GM18517 (cell line): ENCODE results near the gene CEP131.

ENCODE experiments used
- ATAC-seq: cut with Tn5 transposase; IDR thresholded peaks from one replicate; pipeline ENCODE4 v1.9.1; 2021; ENCODE audit warnings: mild to moderate bottlenecking, moderate library complexity; ENCODE audit not compliant: unreplicated experiment

CEP131 gene

DNA sequence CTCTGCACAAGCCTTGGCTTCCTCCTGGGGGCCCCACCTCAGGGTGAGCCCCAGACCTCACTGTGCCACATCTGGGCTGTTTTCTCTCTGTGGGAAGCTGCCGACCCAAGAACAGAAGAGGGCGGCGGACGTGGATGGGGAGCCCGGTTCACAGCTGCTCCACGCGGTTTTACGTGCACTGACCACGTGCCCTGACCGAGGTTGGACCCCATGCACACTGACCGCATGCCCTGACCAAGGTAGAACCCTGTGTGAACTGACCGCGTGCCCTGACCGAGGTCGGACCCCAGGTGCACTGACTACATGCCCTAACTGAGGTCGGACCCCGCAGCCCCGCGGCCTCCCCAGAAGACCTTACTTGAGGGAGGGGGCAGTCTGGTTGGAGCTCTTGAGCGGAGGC, 19.6 kb downstream of the CEP131 start:
- no peak for ATAC-seq

DNA sequence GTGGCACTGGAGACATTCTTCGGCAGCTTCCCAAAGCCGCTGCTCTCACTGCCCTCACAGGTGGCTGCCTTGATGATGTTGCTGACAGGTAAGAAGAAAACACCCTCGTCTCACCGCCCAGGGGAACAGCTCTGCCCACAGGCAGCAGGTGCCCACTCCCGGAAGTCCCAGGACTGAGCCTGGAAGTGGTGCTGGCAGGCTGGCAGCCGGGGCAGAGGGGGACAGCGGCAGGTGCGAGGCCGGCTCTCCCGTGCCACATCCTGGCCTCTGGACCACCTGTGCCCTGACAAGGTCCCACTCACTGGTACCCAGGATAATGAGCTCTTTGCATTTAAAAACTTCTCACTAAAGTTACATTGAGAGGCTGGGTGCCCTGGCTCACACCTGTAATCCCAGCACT, 20.4 kb downstream of the CEP131 start:
- ATAC-seq = no peak

DNA sequence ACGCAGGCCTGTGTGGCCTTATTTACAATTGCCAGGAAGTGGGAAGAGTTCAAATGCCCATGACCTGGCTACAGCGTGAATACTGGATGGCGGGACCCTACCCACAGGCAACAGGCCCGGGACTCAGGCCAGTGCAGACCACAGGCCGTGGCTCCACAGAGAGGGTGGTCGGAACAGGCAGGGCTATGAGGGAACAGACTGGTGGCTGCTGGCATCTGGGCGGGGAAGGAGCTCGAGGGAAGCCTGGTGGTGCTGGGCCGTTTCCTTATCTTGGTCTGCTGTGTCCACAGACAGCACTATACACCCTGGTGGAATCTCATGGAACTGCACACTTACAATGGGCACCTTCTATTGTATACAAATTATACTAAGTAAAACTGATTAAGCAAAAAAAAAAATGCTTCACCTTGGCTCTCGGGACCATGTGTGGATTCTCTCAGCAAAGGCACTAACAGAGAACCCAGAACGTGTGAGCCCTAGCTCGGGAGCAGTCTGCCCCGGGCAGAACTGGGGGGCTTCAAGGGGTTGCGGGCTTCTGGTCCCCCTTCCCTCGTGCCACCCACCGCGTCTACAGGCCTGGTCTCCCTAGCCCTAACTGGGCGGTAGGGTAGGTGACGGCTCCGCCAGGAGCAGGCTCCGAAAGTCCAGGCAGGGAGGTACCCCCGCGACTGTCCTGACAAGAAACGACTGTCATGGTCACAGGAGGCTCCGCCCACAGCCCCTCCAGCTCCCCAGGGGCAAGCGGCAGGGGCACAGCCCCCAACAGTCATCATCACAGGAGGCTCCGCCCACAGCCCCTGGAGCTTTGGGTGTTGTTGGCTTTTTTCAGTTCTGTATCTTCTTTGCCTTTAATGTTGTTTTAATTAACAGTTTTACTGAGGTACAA, 21.8 kb downstream of the CEP131 start:
- ATAC-seq = no peak

DNA sequence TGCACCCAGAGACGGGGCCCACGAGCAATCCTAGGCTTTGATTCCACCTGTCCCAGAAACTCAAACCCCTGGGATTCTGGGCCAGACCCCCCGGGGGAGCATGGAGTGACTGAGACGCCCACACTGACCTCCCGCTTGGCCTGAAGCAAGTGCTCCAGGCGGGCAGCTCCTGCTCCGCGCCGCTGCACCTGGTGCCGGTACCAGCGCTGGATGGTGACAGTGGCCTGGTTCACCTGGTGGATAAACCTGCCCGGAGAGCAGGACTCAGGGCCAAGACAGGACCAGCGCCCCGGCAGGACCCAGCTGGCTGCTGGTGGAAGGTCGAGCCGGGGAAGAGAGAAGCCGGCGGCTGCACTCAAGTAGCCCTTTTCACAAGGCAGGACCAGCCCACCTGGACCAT, 22.6 kb downstream of the CEP131 start:
- ATAC-seq = no peak

DNA sequence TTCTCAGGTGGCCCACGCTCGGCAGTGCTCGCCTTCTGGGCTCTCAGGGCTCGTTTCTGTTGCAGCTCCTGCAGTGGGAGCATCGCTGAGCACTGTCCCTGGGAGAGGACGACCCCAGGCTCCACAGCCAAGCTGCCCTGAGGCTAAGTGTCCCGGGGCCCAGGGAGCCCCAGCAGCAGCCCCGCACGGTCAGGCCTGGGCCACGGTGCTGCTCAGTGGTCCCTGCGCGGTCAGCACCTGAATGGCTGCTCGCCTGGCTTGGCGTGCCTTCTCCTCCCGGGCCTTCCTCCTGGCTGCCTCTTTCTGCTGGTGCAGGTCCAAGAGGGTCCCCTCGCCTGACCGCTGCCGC, 23.3 kb downstream of the CEP131 start:
- no peak for ATAC-seq

DNA sequence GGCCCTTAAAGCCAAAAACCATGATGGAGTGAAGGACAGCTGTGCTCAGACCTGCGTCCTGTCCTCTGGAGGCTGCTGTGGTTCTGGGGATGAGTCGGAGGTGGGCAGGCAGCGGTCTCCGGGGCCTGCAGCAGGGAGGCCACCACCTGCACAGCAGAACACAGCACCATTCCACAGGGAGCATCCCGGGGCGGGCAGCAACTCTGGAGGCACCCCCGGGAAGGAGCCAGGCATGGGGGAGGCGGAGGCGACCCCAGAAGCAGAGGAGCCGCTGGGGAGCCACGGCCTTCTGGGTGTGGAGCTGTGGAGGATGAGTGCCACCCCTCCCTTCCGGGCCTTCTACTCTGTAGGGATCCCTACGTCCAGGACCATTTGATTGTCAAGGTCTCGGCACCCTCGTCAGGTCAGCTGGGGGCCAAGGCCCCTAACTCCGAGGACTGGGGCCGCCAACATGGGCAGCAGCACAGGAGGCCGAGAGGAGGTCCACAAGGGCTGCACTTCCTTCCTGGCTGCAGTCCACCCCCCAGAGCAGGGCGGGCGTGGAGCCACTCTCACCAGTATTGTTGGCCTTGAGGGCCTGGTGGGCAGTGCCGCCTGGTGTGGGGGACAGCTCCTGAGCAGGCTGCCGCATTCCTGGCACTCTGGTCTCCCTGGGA, 23.8 kb downstream of the CEP131 start:
- no peak for ATAC-seq

DNA sequence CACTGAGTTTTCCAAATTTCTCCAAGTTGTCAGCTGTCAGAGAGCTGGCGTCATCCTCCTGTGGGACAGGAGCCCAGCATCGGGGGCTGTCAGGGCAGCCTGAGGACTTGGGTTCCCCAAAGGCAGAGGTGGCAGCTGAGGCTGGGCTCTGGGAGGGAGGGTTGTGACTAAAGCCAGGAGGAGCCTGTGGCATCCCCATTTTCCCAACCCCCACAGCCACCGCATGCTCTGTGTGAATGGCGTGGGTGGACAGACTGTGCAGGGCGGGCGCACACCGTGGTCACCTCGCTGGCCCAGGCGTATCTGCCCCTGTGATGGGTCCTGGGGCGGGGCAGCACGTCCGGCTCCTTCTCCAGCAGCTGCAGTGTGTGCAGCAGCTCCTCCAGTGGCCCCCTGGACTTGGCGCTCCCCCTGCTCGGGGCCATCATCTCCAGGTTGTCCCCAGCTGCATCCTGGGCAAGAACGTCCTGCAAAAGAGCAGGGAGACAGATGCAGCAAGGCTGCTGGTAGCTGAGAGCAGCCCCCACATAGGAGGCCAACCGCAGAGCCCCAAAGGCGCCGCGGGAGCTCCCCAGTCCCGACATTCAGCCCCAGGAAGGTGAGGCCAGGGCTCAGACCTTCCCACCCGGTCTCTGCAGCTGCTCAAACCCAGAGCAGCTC, 24.8 kb downstream of the CEP131 start:
- no peak for ATAC-seq

DNA sequence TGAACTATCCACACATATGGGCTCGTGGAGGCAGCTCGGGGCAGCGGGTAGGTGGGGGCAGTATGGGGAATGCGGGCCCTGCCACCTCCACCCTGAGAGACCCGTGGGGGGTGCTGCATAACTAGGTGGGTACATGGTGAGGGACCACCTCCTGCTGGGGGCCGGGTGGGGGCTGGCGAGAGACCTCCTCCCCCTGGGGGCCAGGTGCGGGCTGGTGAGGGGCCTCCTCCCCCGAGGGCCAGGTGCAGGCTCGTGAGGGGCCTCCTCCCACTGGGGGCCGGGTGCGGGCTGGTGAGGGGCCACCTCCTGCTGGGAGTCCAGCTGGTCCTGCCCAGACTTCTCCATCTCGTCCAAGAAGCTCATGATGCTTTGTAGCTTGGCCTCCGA, 25.4 kb downstream of the CEP131 start:
- ATAC-seq = no peak

DNA sequence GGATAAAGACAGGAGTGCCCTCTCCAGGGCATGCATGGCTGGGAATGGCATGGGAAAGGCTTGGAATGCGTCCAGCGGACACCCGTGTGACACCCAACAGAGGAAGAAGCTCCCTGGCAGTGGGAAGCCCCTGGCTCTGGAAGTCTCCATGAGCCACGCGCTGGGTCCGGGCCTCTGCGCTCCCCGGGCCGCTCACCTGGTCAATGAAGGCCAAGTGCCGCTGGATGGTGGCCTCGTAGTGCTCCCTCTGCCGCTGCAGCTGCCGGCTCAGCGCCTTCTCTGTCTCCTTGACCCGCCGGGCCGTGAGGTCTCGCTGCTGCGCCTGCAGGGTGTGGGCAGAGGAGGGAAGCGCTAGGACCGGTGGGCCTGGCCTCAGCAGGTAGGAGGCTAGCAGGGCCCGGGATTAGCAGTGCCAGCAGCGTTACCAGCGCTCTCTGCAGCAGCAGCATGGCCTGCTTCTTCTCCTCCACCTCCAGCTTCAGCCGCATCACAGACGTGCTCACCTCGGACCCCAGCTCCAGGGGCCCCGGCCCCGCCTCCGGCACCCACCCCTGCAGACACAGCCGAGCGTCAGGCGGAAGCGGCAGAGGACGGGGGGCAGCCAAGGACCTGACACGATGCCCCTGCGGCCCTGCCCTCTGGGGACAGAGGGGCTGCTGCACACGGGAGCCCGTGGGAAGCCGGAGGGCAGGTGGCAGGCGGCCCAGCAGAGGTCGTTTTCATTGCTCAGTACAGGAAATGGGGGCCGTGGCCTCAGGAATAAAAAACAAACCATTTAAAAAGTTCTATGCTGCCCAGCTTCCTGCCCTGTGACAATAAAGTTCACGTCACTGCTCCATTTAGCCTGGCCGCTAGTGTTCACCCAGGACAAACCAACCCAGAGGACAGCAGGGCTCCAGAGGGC, 26.0 kb downstream of the CEP131 start:
- ATAC-seq = no peak

DNA sequence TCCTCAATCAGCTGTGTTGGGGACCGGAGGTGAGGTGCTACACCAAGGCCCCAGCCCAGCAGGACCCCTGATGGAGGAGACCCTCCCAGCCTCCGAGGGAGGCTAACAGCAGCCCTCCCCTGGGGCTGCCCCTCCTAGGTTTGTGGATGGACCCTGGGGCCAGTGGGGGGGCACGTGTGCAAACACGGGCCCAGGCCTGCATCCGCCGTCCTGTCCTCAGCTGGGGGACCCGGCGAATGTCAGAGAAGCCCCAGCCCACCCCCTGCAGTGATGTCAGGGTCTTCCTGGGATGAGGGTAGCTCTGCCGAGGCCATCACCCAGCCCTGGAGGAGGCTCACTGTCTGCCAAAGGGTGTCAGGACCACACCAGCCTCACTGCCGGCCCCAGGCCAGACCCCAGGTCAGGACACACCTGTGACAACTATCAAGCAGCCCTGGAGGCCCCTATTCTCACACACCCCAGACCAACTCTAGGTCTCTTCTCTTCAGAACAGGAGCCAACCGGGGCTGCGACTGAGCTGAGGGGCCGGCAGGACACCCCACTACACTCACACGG, 26.7 kb downstream of the CEP131 start:
- ATAC-seq = no peak

DNA sequence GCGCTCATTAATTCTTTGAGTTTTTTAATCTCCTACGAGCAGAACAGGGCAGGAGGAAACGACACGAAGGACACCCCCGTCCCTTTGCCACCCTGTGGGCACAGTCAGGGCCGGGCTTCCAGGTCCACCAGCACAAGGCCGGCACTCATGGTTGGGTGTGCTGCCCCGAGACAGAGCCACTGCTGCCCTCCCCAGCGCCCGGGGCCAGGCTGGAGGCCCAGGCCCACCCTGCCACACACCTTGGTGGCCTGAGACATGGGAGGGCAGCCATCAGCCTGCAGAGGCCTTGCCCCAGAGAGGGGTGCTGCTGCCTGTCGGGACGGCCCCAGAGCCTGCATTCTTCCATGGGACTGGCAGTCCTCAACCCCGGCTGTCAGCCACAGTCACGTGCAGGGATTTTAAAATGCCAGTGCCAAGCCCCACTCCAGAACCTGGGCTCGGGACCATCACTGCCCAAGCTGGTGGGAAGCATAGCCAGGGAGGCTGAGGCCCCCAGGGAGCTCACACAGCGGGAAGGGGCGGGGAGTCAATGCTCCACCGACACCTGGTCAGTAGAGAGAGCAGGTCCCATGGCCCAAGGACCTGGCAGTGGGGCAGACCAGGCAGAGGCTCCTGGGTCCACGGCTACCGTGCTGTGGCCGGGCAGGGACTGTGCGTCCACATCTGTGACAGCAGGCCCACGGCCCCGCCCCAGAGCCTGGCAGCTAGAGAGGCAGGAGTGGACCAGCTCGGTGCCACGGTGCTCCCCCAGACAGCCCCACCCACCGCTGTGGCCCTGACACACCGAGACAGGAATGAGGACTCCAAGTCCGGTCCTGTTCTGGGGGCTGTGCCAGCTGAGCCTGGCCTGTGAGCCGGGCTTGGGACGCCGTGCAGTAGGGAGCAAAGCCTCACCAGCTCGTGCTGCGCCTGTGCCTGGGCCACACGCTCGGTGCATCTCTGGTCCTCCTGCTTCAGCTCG, 27.5 kb downstream of the CEP131 start:
- no peak for ATAC-seq

DNA sequence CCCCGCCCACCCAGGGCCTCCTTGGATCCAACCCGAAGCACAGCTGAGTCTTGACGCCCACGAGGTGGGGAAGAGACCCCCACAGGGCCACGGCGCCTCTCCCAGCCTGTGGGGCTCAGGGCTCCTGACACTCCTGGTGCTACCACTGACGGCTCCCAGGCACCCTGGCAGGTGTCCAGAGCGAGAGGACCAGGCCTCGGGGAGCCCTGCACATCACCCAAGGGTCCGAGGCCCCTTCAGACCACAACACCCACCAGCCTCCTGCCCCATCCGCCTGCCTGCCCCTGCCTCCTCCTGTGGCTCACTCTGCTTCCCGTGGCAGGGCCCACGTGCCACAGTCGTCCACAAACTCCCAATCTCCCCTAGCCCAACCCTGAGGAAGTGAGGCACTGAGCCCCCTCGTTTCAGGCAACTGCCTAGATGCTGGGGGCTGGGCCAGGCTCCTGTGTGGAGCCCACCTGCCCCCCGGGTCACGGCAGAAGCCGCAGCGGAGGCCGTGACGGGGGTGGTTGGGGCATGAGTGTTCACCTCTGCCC, 28.5 kb downstream of the CEP131 start:
- no peak for ATAC-seq

DNA sequence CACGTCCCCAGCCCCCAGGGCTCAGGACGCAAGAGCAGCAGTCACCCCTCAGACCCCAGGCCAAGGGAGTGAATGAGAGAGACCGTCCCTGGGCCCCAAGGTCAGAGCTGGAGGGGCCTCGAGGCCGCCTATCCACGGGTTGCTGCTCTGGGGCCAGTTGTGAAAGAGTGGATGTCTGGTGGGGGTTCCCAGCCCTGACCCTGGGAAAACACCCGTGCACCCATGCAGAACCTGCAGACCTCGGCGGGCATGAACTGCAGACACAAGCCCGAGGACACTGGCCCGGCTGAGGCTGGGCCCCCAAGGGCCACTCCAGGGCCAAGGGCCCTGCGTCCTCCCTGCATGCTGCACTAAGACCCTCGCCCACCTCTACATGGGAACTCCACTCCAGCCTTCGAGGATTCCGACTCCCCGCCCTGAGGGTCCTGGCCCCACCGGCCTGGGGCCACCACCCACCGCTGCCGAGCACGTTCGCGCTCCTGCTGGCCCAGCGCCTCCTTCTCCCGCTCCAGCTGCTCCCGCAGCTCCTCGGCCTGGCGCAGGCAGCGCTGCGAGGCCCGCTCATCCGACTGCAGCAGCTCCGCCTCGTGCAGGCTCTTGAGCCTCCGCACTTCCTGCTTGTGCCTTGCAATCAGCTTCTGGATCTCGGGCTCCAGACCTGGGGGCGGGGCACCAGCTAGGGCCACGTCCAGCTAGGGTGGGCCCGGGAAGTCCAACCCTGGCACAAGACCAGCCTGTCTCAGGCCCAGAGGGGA, 29.1 kb downstream of the CEP131 start:
- no peak for ATAC-seq

DNA sequence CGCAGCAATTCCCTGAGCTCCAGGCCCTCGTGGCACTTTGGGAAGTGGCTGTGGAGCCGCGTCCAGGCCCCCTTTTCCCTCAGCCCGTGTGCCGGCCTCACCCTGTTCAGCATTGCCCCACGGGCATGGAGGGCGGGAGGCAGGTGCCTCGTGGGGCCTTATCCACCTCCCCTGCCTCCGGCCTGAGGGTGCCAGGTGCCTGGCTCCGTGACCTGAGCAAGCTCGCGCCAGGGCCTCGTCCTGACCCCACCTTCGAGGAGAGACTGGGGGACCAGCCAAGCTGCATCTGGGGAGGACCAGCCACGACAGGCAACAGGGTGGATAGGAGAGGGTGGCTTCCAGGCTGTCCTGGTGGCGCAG, 29.7 kb downstream of the CEP131 start:
- no peak for ATAC-seq

DNA sequence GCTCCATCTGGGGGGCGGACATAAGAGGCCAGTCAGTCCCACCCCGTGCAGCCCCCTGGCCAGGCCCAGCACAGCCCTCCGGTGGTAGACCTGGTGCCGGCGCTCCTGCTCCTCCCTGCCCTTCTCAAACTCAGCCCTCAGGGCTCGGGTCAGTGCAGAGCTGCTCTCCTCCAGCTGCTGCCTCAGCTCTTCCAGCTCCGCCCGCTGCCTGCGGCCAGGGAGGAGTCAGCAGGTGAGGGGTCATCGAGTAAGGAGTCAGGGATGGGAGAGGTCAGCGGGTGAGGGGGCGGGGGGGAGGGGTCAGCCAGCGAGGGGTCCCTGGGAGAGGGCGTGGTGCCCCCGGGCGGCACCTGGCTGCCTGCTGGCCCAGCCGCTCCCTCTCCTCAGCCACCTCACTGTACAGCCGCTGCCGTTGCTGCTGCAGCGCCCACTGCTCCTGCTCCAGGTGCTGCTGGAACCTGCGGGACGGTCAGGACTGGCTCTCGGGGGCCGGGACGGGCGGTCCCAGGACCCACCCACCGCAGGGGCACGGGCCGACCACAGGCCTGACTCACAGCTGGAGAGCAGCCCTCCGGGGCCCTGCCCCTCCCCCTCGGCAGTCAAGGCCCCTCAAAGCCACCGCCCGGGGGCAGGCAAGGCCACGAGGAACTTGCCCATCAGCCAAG, 30.2 kb downstream of the CEP131 start:
- ATAC-seq = no peak

DNA sequence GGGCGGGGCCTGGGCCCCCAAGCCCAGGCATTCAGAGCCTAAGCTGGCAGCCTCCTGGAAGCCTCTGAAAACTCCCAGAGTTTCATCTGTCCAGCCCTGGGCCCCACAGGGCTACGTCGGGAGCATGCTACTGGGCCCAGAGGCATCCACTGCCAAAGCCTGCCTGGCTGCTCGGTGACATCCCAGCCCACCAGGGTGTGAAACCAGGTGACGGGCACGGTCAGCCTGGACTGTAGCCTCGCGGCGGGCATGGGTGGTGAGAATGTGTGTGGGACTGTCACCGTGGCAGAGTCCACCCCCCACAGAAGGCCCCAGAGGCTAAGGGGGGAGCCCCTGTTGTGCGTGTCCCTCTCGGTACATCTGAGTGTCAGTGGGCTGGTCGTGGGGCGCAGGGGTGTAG, 31.1 kb downstream of the CEP131 start:
- ATAC-seq = no peak

DNA sequence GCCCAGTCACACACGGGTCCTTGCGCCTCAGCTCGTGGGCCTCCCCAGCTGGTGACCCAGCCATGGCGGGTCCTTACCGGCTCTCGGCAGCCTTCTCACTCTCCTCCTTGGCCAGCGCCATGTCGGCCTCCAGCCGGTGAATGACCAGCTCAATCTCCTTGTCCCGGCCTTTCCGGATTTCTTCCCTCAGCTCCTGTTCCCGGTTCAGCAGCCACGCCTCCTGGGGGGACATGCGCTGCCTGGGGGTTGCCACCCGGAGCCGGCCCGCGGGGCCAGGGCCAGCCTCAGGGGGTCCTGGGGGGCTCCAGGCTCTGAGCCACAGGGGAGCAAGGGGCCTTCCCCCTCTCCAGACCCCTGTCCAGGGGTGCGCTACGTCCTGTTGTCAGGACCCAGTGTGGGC, 31.6 kb downstream of the CEP131 start:
- ATAC-seq = no peak

DNA sequence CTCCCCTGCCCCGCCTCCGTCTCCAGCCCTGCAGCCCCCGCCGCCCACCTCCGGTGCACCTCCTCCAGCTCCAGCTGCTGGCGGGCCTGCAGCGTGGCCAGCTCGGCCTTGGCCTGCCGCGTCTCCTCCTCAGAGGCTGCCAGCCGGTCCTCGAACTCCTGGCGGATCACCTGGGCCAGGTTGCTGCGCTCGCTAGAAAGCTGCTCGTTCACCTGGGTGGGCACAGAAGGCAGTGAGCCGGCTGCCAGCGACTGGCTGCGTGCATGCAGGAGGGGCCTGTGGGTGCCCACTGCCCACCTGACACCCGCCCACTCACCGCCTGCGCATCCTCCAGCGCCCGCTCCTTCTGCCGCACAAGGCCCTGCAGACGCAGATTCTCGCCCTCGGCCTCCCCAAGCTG, 32.2 kb downstream of the CEP131 start:
- no peak for ATAC-seq
